ENCODE data around the gene ADAM8.
"Not testable (repeated sequence)": the region's sequence is repeated elsewhere in the genome, so short reads cannot be mapped to it uniquely, and the experiment has no call there.

The ADAM8 gene

DNA sequence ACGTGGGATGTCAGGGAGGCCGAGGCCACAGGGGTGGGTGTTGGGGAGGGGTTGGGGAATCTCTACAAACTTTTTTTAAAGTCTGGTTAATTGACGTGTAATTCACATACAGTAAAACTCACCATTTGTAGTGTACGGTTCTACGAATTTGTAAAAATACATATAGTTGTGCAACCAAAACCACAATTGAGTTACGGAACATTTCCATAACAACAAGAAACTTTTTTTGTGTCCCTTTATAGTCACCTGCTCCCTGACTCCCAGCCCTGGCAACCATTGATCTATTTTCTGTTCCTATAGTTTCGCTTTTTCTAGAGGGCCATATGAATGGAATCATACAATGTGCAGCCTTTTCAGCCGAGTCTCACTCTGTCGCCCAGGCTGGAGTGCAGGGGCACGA is 41.9 kb downstream of the ADAM8 start:
- DNase-seq (ENCODE audit: low spot score); FAIRE-seq: not testable (repeated sequence)

DNA sequence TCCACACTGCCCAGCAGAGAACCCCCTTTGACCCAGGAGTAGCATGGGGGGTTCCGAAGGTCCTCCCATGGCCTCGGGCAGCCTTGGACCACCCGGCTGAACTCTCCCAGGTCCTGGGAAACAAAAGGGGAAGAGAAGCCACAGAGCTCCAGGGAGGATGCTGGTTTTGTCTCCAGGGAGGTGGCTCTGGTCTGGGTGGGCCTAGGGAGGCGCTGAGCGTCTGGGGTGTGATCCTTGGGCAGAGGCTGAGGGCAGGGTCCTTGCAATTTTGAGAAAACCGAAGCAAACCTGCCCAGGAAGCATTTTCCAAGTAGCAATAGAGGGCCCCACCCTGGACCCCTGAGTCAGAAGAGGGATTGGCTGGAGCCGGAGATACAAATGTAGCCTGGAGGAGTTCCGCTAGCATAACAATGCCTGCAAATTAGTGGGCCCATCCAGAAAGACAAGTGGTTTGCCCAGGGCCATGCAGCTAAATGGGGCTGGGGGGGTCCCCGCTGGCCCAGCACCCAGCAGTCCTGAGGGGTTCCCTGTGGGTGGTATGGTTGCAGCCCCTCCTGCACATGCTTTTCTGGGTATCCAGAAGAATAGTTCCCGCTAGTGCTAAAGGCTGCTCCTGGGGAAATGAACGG is 44.6 kb downstream of the ADAM8 start:
- no peak for FAIRE-seq
- no peak for DNase-seq (ENCODE audit: low spot score)

DNA sequence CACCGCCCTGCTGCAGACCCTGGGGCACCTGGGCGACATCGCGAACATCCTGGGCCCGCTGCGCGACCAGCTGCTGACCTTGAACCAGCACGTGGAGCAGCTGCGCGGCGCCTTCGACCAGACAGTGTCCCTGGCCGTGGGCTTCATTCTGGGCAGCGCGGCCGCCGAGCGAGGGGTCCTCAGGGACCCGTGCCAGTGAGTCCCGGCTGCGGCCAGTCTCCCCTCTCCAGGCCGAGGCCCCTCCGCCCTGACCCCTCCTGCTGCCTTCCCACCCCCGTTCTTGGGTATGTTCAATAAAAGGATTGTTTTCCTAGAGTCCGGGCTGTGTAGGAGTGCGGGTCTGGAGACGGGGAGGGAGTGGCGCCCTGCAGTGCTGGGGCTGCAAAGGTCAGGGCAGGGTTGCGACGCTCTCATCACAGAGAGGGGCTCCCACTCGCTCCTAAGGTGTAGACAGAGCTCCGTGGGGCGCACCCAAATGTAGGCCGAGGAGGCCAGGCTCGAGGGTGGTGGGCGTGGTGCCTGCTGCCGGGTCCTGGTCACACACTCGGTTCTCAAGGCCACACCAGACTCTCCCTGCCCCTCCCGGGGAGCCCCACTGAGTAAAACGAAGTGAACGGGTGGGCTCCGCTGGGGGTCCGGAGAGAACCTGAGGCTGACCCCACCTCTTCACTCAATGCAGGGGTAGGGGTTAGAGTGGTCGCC is 45.3 kb downstream of the ADAM8 start:
- DNase-seq (ENCODE audit: low spot score): no peak
- no peak for FAIRE-seq

DNA sequence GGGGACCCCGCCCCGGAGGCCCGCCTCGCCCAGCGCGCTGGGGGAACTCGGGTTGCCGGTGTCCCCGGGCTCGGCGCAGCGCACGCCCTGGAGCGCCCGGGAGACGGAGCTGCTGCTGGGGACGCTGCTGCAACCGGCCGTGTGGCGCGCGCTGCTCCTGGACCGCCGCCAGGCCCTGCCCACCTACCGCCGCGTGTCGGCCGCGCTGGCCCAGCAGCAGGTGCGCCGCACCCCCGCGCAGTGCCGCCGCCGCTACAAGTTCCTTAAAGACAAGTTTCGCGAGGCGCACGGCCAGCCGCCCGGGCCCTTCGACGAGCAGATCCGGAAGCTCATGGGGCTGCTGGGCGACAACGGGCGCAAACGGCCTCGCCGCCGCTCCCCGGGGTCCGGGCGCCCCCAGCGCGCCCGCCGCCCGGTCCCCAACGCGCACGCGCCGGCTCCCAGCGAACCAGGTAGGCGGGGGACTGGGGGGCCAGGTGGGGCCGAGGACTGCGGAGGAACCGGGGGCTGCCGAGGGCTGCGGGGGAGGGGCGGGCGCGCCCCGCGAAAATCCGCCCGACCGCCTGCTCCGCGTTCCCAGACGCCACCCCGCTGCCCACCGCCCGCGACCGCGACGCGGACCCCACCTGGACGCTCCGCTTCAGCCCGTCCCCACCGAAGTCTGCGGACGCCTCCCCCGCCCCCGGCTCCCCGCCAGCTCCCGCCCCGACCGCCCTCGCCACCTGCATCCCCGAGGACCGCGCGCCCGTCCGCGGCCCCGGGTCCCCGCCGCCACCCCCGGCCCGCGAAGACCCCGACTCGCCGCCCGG is 46.1 kb downstream of the ADAM8 start:
- DNase-seq (ENCODE audit: low spot score) (no peak), FAIRE-seq (no peak)

DNA sequence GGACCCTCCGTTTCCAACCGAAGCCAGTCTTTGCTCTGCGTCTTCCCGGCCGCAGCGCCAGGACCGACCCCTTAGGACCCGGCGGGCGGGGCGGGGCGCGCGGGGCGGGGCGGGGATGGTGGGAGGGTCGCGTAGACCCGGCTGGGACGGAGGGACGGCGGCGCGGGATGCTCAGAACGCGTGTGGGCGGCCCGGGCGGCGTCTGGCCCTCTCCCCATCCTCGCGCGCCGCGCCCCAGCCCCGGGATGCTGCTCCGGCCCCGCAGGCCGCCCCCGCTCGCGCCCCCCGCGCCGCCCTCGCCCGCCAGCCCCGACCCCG is 46.7 kb downstream of the ADAM8 start, which contains the start of gene UTF1:
Gene UTF1 (plus strand): TSS at position 174 of the 318 bp plus-strand sequence. CDS start 72 bp downstream, at position 246.
- FAIRE-seq (no peak), DNase-seq (ENCODE audit: low spot score) (no peak)

DNA sequence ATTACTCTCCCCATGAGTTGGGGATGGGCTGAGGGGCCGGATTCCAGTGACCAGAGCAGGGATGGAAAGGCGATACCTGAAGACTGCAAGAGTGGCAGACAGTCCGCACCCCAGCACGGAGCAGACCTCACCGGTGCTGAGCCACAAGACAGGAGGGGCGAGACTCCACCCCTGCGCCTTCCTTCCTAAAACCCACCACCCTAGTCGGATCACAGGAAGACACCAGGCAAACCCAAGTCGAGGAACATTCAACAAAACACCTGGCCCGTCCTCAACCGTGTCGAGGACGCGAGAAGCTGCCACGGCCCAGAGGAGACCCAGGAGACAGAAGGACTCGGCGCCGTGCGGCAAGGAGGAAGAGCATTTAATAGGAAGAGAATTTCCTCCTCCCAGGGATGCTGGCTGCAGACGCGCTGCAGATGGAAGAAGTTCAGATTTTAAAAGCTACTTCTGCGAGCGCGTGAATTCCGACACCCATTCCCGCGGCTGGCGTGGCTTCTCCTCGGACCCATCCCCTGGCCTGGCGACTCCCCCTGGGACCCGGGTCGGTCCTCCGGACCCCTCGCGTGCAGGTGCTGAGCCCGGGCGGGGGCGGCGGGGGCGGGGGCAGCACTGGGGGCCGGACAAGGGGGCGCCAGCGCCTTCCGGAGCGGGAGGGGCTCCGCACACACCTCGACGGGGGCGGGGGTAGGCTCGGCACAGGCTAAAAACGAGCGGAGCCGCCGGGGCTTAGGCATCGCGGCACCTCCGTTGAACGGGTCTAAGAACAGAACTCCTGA is 47.2 kb downstream of the ADAM8 start:
- FAIRE-seq: no peak
- no peak for DNase-seq (ENCODE audit: low spot score)

DNA sequence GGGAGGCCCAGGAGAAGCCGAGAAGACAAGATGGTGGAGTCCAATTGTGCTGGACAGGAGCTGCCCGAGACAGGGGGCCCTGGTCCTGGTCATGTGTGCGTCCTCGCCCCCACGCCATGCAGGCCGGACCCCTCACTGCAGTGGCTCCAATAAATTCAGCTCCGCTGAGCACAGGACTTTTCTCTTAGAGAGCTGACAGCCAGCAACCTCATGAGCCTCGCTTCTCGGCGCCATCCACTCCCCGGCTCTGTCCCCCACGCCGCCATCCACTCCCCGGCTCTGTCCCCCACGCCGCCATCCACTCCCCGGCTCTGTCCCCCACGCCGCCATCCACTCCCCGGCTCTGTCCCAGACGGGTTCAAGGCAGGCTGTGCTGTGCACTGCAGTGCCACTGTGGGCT is 49.4 kb downstream of the ADAM8 start:
- FAIRE-seq (no peak), DNase-seq (ENCODE audit: low spot score) (no peak)

DNA sequence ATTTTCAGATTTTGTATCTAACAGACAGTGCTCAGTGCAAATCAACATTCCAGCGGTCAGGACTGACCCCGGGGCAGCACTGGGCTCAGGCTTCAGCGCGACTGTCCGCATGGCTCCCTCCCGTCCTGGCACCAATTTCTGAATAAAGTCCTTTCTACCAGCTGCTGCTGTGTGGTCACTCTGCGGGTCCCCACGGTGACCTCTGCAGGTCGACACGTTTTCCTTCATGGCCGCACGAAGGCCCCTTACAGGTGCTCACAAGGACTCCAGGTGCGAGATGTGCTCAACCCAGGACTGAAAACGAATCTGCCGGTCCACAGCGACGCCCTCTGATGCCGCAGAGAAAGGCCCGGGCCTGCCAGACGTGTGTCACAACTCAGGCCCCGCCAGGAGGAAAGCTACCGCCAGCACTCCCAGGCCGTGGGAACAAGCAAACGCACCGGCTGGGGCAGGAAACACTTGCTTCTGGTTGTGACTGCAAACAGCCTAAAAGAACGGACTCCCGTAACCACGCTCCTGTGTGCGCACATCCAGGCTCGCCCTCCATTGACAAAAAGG is 50.3 kb downstream of the ADAM8 start:
- no peak for FAIRE-seq

DNA sequence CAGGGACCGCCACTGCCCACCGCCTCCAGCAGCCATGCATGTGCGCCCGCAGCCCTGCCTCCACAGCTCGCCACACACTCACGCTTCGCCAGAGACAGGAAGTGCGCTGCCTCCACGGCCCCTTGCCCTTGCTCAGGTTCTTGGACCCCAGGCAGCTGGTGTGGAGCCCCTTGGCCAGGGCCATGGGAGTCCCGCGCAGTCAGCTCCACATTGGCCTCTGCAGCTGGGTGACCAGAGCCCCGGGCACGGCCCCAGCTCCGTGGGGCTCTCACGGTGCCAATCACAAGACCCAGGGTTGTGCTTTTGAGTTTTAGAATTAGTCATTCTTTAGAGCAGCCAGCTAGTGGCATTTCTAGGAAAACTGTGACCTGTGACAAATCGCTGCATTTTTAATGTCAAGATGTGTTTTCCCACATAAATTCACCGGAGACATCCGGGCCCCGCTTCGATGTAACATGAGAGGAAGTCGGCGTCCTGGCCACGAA is 50.9 kb downstream of the ADAM8 start:
- DNase-seq (ENCODE audit: low spot score): no peak
- FAIRE-seq: no peak

More for the DNA sequence above, 50.3 kb downstream of the ADAM8 start:
- DNase-seq (ENCODE audit: low spot score): no peak

DNA sequence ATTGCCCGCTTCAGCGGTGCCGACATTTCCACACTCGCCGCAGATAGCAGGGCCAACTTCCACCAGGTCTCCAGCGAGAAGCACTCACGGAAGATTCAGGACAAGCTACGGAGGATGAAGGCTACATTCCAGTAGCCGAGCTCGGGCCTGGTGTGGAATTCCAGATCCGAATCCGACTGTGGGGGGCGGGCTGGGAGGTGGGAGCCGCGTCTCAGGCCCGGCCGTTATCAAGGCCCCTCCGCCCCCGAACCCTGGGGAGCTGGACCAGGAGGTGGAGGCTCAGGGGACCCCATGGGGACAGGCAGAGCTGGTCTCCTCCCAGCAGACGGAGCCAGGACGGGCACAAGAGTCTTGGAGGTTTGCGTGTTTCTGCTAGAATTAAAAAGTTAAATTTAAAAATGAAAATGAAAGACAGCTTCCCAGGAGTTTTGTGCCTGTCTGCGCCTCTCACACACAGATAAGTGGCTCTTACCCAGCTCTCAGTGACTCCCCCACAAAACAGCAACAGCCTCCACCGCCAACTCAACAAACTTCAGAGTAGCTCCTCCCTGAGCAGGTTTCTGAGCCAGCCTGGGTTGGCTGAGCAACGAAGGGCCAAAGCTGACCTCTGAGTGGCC is 51.8 kb downstream of the ADAM8 start:
- FAIRE-seq (no peak), DNase-seq (ENCODE audit: low spot score) (no peak)

DNA sequence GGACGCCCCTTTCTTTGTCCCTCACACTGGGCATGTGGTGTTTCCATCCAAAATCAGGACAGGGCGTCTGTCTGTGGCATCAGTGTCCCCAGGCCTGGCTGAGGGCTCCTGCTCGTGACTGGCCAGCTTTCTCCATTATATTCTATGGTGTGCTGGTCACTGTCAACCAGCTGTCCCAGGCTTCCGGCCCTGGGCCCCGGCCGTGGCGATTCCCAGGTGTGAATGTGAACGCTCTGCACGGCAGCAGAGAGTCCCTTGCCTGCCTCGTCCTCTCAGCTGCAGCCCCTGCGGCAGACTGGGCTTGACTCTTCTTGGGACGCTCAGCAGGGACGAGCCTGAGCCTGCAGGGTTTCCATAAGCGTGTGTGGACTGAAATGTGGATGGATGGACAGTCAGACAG is 52.6 kb downstream of the ADAM8 start:
- no peak for FAIRE-seq
- no peak for DNase-seq (ENCODE audit: low spot score)

DNA sequence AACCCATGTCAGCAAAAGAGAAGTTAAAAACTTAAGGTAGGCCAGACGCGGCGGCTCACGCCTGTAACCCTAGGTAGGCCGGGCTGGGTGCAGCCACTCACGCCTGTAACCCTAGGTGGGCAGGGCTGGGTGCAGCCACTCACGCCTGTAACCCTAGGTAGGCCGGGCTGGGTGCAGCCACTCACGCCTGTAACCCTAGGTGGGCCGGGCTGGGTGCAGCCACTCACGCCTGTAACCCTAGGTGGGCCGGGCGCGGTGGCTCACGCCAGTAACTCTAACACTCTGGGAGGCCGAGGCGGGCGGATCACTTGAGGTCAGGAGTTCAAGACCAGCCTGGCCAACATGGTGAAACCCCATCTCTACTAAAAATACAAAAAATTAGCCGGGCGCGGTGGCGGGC is 54.9 kb downstream of the ADAM8 start:
- FAIRE-seq; DNase-seq (ENCODE audit: low spot score): not testable (repeated sequence)

DNA sequence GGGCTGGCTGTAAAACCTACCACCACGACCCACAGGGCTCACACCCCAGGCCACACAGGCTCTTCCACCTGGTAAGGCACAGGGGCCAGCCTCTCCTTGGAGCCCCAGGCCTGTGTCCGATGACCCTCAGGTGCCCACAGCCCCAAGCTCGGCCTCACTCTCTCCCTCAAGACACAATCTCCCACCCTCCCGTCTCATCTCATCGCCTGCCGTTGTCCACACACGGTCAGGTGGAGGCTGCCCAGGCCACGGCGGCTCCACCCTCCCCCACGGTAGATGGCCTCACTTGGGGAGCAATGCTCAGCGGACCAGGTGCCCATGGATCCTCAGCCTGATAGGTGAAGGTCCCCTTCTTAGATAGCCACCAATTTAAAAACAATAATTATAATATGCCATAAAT is 55.3 kb downstream of the ADAM8 start:
- no peak for DNase-seq (ENCODE audit: low spot score)
- no peak for FAIRE-seq

DNA sequence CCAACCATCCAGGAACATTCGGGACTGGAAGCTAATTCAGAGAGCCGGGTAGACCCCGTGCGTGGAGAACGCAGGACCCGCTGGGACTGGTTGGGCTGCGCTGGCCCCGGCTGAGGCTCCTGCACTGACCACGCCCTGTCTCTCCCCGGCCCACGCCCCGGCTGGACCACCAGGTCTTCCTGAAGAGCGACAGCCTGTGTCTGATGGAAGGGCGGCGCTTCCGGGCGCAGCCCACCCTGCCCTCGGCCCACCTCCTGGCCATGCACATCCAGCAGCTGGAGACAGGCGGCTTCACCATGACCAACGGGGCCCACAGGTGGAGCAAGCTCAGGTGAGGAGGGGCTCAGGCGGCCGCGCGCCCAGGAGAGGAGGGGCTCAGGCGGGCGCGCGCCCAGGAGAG is 56.9 kb downstream of the ADAM8 start:
- no peak for DNase-seq (ENCODE audit: low spot score)
- FAIRE-seq: no peak

DNA sequence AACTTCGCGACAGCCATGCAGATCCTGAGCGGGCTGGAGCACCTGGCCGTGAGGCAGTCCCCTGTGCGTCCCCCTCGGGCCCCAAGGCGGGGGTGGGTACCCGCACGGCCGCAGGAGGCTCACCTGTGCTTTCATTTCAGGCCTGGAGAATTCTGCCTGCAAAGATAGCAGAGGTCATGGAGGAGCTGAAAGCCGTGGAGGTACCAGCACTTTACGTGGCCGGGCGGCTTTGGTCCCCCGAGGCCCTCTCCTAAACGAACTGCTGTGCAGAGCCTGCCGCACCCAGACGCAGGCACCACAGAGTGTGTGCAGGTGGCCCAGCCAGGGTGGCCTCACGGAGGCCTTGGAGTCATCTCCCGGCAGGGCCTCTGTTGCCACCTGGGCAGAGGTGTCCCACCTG is 57.8 kb downstream of the ADAM8 start:
- DNase-seq (ENCODE audit: low spot score) (no peak), FAIRE-seq (no peak)

DNA sequence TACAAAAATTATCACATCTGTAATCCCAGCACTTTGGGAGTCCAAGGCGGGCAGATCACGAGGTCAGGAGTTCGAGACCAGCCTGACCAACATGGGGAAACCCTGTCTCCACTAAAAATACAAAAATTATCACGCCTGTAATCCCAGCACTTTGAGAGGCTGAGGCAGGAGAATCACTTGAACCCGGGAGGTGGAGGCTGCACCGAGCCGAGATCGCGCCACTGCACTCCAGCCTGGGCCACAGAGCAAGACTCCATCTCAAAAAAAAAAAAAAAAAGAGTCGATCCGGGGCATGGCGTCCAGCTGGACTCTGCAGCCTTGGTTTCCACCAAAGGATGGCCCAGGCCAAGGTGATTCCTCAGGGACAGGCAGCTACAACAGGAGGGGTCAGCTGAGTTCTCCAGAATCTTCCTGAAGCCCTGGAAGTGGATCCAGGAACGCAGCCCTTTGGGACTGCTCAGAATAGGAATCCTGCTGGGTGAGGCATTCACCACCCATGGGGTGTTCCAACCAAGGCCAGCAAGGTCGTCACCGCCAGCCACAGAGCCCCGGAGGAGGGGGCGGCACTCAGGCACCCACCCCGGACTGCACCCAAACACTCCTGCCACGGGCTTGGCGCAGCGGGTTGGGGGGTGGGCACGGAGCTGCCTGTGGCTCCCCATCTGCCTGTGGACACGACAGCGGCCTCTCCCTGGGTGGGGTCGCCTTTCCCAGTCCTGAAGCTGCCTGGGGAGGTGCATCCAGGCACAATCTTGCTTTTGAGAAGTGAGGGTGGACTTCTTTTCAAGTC is 58.7 kb downstream of the ADAM8 start:
- no peak for DNase-seq (ENCODE audit: low spot score)
- no peak for FAIRE-seq

DNA sequence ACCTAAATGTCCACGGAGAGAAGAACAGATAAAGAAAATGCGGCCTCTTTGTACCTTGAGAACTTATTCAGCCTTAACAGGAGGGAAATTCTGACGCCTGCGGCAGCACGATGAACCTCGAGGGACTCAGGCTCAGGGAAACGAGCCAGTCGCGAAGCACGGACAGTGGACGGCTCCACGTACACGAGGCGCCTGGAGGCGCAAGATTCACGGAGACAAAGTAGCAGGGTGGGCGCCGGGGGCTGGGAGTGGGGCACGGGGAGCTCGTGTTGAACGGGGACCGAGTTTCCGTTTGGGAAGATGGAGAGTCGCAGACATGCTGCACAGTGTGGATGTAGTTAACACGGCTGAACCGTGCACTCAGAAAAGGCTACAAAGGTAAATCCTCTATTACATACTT is 59.9 kb downstream of the ADAM8 start:
- DNase-seq (ENCODE audit: low spot score) (no peak), FAIRE-seq (no peak)

DNA sequence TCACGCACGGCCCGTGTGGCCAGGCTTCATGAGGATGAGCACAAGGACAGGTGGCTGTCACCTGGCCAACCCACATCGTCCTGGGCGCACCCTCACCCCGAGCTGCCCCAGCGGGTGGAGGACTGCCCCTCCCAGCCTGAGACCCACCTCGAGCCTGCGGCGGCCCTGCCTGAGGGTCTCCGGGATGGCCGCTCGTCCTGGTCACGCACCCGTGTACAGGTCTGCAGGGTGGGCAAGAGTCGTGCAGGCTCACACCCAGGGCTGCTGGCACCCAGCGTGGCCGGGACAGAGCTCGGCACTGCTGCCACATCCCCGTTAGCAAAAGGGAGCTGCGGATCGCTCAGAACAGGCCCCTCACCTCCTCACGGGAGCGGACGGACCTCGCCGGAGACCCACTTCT is 61.1 kb downstream of the ADAM8 start:
- DNase-seq (ENCODE audit: low spot score) (no peak), FAIRE-seq (no peak)

DNA sequence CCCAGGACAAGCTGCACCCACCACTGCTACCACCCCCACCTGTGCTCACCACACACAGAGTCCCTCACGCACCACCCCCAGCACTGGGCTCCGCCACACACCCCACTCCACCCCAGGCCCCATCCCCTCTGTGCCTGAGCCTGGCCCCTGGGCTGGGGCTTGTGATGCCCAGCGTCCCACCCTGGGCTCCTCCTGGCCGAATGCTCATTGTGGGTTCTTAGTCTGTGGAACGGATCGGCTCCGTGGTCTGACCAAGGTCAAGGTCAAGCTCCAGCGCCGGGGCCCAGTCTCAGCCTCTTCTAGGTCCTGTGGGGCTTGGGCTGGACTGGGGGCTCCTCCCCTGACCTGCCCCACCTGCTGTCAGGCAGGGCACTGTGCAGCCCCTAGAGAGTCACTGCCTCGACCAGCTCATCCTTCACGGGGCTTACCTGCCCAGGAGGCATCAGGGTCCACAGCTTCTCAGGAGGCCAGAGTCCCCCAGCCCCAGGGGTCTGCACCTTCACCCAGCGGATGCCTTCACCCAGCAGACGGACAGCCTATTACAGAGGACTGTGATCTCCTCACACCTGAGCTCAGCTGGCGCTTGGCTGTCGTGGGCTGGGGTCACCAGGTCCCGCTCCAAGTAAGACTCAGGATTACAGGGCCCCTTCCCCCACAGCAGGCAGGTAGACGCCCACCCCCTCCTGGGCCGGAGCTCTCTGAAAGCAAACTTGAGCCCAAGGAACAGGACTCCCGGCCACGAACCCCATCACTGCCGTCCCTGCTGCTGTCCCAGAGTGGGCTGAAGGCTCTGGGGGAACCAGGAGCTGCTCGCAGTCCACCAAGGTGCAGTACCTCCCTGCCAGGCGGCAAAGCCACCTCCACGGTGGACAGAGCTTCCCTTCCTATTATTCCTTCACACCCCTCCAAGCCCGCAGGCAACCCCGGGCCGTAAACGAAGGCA is 61.9 kb downstream of the ADAM8 start:
- FAIRE-seq: no peak
- DNase-seq (ENCODE audit: low spot score): no peak
